Measurements from ENCODE around the gene MAB21L1.

DNA sequence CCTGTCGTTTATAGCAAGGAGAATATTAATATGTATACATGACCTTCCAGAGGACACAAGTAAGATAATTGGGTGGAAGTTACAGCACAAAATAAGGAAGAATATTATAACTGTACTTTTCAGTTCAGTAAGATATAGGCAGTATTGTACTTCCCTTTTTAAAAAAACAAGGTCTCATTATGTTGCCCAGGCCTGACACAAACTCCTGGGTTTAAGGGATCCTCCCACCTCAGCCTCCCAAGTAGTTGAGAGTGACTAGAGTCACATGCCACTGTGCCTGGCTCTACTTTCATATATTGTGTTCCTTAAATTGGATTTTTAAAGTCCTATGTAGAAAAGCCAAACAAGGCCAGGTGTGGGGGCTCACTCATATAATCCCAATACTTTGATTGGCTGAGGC is 19.5 kb upstream of the MAB21L1 start:
- TF ChIP-seq CTCF (IDR thresholded peaks at IDR 0.05) (no peak), POLR2A (IDR thresholded peaks at IDR 0.05) (no peak), POLR2AphosphoS5 (IDR thresholded peaks at IDR 0.05) (no peak), EP300 (IDR thresholded peaks at IDR 0.05) (no peak)

All from sigmoid colon (tissue), 4 donors.